Right lung (tissue), 5 donors: ENCODE results near the gene TSC22D1. TPM values are rescaled to one million over a fixed set of nuclear protein-coding genes. Genes with fewer than 3 reads are reported as not detected.

Experiments used
- DNase-seq, 2 donors: peaks; one replicate each; pipeline ENCODE4 v3.0.0-alpha.2; 2013
- polyA plus RNA-seq, 5 donors: library from polyadenylated mRNA; unstranded; fragments of 120-200 nt; gene quantifications; one replicate each; pipeline versions ENCODE4 v1.2.1 to v1.2.3, GENCODE V29; 2013; ENCODE audit warnings: inconsistent platforms in 1 of 5, low replicate concordance in 1 of 5; ENCODE audit not compliant: insufficient read length in 5 of 5, insufficient read depth in 1 of 5

TSC22D1 gene
- polyA plus RNA-seq, 5 donors = 163 to 199 (median 181) TPM

DNA sequence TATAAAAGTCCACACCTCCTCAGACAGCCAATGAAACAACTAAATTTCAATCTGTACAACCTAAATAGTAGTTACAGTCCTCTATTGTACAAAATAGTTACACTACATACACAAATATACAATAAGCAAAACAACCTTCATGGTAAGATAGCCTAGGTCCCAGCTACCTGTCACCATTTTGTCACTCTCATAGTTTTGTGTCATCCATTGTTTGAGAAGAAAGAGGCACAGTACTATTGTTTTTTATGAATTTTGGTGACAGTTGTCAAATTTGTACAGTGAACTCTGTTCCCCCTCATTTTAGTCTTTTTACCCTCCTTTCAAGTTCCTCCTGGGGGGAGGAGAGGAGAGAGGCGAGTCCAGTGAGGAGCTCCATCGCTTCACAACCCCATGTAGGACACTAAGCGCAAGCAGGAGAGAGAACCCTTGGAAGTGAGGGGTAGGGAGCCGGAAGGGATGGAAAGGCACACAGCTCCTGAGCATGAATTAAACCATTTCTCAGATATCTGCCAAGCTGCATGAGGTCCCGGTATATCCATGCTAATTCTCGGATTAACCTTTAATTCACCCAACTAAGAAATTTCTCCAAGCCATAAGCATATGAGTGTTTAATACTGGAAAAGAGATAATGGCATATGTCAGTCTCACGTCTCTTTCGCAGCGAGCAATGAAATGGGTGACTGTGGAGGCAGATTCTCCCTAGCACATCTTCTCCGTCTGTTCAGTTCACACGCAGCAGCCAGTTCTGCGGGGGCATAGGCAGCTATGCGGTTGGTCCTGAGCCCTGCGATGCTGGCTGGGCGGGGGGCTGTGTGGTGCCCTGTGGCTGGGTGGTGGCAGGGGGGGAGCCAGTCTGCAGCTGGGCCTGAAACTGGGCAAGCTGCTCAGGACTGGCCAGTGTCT is 142.0 kb downstream of the TSC22D1 start:
- DNase-seq = no peak

DNA sequence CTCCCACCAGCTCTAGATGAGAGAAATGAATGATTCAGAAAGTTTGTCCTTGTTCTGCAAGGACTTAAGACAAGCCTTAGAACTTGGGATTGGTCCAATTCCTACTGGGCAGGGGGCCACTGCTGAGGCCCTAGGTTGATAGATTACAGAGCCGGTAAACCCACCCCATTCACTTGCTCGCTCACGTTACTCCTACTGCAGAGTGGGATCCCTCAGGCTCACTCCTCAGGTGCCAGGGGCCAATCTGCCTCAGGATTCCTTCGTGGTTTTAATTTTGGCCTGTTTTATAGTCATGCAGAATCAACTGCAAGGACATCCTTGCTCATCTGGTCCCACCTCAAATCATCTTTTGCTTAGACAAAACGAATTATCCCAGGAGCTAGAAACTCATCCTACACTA is 143.5 kb downstream of the TSC22D1 start:
- DNase-seq = no peak

DNA sequence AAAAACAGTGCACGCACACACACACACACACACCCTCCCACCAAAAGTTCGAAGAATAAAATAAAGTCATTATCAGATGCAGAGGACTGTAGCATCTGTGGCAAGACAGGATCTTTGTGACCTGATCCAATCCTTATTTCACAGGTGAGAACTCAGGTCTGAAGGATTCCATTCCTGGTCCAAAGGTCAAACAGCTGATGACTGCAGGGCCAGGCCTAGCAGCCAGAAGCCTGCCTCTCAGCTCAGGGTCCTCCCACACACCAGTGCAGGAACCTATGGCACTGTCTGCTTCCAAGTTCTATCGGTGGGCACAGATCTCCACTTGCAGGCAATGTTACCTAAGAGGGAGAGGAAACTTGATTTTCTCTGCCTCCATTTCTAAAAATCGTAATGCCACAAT is 145.0 kb downstream of the TSC22D1 start:
- no peak for DNase-seq

DNA sequence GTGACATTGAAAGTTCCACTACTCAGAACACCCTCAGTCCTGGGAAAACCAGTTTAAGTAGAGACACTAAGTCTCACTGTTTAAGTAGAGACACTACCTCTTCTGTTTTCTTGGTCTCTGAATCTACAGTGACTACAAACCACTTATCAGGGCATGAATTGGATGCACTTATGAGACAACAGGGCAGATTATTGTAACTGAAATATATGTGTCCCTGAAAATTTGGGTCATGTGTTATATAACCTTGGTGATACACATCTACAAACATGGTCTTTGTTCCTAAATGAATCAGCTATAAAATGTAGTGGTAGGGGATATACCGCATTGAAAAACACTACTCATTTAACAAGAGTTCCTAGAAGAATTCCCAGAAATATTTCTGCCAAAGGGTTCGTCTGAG is 146.8 kb downstream of the TSC22D1 start:
- DNase-seq = no peak

DNA sequence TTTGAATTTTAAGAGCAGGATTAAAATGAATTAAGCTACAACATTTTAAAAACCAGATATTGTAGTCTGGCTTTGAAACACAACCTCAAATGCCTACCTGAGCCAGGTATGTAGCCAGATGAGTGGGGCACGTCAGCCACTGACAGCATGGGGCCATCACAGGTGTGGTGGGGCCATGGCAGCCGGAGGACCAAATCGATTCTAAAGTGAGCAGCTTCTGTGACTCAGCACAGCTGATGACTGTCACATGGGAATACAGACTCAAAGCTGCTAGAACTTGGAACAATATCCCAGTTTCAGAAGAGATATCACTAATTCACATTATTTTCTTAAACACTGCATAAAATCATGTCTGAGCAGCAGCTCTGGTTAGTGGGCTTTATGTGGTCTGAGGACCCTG is 149.7 kb downstream of the TSC22D1 start:
- no peak for DNase-seq

DNA sequence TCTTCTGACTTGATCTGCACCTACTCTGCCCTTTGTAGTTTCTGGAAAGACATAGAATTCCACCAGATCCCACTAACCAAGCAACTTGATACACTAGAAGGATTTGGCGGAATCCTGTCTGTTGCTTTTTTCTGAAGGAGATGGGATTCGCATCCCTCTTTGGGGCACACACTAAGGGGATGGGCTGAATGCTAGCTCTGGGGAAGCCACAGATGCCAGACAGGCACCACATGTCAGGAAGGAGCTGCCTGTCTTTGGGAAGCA is 150.4 kb downstream of the TSC22D1 start:
- no peak for DNase-seq

DNA sequence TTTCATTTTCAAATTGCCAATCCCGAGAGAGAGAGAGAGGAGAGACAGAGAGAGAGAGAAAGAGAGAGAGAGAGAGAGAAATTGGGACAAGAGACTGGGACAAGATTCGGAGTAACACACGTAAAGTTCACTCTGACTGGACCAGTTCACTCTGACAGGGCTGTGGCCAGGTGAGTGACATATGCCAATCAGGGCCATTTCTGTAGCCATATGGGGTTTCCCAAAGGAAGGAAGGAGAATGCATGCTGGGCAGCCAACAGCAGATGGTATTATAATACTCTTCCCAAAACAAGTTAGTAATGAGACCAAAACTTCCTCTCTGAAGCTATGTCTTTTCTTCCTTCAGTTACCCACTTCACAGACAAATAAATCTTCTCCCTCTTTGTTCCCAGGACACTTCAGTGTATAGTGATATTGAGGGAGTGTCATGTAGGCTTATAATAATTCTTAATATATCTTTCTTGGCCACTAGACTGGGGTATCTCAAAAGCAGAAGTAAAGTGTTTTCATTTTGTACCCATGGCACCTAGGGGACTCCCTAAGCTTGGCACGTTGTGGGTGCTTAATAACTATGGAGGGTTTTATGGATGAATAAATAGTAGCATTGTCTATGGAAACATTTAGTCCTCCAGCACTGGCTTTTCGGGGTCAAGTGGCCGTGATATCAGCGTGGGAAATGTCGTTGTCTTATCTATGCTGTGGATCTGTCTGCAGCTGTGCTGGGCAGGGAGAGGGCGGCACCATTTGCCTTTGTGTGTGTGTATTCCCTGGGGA is 150.9 kb downstream of the TSC22D1 start:
- DNase-seq = no peak

DNA sequence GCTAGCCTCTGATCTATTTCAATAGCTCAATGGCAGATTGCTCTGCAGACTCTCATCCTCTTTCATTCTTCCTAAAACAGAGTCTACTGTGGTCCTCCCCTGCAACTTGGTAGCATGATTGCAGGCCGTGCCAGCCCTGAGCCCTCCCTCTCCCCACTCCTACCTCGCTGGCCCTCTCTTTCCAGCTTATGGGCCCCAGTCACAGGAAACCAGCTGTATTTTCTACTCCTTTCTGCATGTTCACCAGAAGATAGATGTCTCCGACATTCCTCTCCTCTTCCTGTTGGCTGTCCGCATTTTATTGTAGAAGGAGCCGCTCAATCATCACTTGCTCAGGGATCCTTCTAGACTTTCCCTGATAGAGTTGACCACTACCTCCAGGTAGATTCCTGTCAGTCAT is 152.3 kb downstream of the TSC22D1 start:
- no peak for DNase-seq

DNA sequence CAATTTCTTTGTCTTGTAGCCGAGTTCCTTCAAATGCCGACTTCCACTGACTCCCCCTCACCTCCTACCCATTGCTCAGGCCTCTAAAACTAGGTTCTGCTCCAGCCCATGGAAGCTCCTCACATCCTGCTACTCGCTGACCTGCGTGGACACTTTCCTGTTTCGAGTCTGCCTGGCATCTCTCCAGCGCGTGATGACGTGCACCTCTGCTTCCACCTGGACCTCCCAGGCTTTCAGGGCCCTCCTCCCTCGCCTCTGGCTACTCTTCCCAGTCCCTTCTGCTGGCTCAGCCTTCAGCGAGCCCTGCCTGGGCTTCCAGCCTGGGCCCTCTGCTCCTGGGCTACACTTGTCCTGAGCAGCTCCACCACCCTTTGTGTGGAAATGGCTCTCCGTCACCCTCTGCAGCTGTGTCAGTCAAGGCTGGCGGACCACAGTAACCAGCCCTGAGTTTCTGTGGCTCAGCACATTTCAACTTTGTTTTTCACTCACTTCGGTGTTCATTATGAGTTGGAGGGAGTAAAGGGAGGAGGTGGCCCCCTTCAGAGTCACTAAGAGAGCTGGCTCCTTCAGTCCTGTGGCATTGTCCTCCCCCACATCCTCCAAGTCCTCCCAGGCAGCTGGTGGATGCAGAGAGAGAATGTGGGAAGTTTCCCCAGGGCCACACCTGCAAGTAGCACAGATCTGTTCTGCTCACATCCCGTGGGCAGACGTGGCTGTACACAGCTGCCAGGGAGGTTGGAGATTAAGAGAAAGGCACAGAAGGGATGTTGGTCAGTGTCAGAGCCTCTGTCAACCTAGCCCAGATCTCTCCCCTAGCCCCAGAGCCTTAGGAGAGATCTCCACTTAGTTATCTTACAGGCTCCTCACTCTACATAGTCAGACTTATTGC is 153.1 kb downstream of the TSC22D1 start:
- no peak for DNase-seq

DNA sequence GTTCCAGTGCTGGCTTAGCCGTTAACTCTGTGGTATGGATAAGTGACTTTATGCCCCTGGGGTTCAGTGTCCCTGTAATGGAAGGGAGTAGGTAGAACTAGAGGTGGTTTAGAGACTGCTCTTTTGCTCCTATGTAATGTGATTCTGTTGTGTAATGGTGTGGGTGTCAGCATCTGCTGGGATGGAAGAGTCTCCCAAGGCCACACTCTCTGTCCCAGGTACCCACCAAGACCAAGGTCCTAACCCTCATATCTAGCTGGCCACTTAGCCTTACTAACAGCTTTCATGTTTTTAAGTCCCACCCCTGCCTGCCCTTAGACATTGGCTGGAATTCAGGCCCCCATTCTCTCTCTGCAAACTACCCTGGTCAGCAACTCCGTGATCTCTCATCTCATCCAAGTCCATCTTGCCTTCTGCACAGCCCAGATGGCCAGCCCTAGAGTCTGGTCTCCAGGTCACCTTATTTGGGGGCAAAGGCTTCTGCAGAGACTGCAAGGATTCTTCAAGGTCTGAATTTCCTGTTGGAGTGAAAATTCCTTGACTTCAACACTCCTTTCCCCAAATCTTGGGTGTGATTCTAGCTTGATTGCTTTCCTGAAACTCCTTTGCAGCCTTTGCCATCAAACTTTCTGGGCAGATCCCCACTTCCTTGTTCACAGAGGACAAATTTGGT is 154.1 kb downstream of the TSC22D1 start:
- DNase-seq = no peak

DNA sequence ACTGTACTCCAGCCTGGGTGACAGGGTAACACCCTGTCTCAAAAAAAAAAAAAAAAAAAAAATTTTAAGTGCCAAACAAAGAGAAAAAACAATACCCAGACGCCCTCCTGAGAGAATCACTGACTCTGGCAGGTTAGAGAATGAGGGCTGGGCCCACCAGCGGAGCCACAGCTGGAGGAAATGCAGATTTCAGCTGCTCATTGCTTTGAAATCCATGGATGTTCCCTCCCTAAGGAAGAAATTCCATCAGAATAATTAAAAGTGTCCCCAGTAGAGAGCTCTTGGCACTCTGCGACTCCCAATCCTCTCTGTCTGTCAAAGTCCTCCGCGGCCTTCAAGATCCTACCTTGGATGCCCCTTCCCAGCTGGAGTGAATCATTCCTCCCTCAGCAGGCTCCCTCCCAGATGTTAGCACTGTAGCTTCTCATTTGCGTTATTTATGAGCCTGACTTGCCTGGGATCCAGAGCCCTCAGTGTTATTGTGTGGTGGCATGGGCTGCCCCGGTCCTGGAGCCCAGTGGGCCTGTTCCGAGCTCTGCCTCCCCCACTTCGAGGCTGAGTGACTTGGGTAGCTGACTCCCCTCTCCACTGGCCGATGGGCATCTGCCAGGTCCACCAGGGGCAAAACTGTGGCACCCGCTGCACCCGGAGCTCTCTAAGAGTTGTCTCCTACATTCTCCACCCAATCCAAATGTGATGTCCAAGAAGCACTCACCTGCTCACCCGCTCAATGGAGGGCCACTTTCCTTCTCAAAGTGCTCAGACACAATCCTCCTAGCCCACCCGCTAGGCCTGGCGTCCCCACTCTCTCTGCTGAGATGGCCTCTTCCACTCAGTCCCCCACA is 155.5 kb downstream of the TSC22D1 start:
- no peak for DNase-seq

DNA sequence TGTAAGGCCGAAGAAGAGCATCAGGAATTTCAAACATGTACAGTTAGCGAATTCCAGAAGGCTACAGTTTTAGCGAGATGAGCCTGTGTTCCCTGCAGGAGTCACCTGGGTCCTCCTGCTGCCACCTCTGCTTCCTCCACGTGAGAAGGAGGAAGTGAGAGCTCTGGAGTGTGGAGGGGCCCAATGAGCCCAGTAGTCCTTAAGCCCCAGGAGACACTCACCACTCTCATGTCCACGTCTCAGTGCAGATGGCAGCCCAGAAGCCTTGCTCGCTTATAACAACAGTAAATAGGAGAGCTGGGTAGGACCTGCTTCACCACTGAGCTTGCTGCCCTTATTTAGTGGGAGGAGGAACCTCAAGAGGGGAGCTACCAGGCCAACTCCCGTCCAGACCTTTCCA is 158.3 kb downstream of the TSC22D1 start:
- DNase-seq = no peak

DNA sequence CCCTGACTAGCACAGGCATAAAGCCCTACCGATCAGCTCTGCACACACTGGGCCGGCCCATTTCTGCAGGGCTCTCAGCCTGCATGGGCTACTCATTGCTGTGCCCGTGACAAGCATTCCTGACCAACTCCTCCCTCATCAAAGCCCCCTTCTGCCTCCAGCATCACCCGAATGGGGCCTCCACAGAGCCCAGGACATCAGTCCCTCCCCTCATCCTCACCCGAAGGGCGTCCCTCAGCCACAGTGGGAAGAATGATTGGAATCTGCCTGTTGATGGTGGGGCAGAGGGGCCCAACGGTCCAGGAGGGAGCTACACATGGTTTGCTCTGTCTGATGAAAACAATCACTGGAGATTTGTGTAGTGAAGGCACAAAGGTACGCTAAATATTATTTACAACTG is 158.7 kb downstream of the TSC22D1 start:
- DNase-seq = no peak

DNA sequence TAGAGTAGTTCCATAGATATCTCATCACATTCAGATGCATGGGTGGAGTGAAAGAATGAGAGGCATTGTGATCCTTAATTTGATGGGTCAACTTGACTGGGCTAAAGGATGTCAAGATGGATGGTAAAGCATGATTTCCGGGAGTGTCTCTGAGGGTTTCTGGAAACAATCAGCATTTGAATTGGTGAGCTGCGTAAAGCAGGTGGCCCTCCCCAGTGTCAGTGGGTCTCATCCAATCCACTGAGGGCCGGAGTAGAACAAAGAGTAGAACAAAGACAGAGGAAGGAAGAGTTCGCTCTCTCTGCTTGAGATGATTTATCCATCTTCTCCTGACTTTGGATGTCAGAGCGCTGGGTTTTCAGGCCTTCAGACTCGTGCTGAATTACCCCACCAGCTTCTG is 159.4 kb downstream of the TSC22D1 start:
- DNase-seq = no peak

DNA sequence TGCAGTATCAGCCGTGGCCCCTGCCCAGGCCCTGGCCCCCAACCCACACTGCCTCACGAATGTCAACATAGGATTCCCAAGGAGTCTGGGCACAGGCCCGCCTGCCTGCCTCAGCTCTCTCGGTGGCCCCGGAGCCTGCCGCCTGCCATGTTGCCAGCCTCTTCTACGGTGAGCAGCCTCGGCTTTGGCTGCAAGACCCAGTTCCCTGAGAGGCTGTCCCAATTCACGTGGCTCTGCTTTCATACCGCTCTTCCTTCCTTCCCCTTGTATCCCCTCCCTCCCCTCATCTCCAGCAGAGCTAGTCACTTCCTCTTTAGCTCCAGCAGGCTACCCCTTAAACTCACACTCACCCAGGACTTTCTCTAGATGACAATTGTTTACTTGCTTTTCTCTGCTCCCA is 159.8 kb downstream of the TSC22D1 start:
- no peak for DNase-seq

DNA sequence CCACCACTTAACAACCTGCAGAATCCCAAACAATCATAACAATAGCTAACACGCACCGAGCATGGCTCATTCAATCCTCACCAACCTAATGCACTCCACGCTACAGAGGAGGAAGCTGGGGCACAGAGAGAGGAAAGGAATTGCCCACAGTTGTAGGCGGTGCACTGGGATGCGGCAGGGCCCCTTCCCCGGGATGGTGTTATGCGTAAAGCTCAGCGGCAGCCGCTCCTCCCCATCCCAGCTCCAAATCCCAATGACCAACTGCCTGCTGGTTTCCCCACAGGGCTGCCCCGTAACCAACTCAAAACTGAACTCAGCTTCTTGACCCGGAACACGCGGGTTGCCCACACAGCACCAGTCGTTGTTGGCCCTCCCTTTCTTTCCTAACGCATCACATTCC is 160.3 kb downstream of the TSC22D1 start:
- no peak for DNase-seq

DNA sequence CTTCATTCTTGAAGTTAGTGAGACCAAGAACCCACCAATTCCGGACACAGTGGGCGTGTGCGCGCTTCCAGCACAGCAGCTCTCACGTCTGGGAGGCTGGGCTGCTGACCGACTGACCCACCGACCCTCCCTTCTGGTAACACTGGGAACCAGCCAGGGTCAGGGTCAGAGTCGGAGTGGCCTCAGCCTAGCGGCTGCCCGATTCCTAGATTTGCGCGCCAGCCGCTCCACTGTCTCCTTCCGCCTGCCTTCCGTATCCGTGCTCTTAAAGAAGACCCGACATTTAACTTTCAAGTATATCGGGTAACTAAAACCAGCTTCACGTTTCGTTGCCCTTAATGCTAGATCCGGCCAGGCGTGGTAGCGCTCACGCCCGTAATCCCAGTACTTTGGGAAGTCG is 161.4 kb downstream of the TSC22D1 start:
- no peak for DNase-seq

DNA sequence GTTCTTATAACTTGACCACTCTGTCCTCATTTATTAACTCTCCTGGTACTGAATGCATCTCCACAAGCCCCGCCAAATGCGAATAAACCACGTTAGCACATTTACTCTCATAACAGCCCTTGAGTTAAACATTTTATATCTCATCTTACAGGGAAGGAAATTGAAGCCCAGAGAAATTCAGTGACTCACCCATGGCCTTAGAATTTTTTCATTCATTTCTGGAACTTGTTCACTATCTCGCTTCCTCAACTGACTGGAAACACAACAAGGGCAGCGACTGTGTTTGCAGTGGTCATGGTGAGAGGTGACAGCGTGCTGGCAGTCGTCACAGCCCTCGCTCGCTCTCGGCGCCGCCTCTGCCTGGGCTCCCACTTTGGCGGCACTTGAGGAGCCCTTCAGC is 163.0 kb downstream of the TSC22D1 start:
- DNase-seq = no peak

DNA sequence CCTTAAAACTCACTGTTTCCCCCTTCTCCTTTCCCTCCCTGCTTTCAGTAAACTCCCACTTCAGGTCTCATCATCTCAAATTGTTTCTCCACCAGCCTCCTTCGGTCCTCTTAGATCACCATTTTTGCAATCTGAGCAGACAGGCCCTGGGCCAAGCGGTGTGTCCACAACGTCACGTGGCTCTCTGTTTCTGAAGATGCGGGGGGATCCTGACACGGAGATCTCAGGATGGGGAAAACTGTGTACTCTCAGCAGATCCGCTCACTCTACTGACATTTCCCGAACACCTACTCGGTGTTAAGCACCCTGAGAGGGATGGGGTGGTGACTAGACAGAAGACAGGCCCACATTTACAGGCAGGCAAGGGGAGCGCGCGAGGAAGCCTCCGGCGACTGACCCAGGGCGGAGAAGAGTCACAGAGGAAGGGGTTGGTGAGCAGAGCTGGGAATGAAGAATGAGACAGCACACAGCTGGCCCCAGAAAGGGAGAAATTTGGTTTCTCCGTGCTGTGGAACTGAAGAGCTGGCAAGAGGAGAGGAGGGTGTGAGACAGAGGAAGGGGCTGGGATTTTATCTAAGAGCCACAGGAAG is 163.7 kb downstream of the TSC22D1 start:
- no peak for DNase-seq

DNA sequence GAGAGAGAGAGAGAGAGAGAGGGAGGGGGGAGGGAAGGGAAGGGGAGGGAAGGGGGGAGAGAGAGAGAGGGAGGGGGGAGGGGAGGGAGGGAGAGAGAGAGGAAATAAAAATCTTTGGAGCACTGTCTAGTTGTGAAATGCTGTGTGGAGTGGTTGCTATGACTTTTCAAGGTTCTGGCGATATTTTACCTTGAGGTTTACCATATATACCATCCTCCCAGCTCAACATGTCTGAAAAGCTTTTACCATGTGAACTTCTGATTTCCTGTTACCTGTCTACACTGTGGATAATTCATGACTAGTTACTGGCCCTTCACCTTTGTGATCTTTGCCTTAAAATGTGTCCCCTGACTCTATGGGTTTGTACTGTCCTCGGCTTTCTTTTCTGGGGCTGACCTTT is 164.3 kb downstream of the TSC22D1 start:
- no peak for DNase-seq
